ENCODE data around the gene BCAS3. TPM values are rescaled to one million over a fixed set of nuclear protein-coding genes. Genes with fewer than 3 reads are reported as not detected.

Gene BCAS3
- polyA plus RNA-seq, 1 donor from 2014 or later: 21.6 TPM

DNA sequence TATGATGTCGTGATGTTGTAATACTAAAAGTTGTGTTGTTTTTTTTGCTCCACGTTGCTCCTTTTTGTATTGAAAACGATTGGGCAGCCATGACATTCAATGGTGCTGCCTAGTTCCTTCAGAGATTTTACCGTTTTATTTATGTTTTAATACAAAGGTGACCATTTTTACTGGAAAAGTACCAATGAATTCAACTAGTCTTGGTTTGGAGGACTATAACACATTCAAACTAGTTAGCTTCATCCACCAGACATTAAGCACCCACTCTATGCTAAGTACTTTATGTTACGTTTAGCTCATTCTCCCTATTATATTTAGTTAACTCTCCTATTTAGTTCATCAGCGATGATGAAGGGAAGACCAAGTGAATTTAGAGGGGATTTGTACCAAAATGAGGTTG, 605.4 kb downstream of the BCAS3 start:
- Histone ChIP-seq H3K79me2 (replicated peaks; ENCODE audit: insufficient read depth, low read length) (no peaks in the 10 kb centered on the region), H3K27ac (ENCODE audit: low read length) (no peak overlapping the region), H3K9ac (ENCODE audit: low read length) (no peak overlapping the region), H2AFZ (ENCODE audit: low read depth, low read length) (no peak overlapping the region), H3F3A (ENCODE audit: insufficient read depth, low read length, poor library complexity, severe bottlenecking) (no peaks in the 10 kb centered on the region), H3K4me2 (ENCODE audit: low read length) (no peak overlapping the region), H4K20me1 (ENCODE audit: insufficient read depth) (no peaks in the 10 kb centered on the region), H3K9me2 (ENCODE audit: insufficient read depth, low read length) (no peaks in the 10 kb centered on the region), H3K36me3 (ENCODE audit: insufficient read depth, low read length) (no peaks in the 10 kb centered on the region), H3K27me3 (ENCODE audit: insufficient read depth, low read depth, low read length) (no peaks in the 10 kb centered on the region), H3K9me3 (ENCODE audit: low read length) (no peaks in the 10 kb centered on the region), H3K4me3 (ENCODE audit: low read length) (no peak overlapping the region)
- no peak for TF ChIP-seq RAD21 (conservative IDR thresholded peaks at IDR 0.05)
- no peak for TF ChIP-seq SMC3 (conservative IDR thresholded peaks at IDR 0.05; ENCODE audit: poor library complexity)
- TF ChIP-seq, protein P1, sequence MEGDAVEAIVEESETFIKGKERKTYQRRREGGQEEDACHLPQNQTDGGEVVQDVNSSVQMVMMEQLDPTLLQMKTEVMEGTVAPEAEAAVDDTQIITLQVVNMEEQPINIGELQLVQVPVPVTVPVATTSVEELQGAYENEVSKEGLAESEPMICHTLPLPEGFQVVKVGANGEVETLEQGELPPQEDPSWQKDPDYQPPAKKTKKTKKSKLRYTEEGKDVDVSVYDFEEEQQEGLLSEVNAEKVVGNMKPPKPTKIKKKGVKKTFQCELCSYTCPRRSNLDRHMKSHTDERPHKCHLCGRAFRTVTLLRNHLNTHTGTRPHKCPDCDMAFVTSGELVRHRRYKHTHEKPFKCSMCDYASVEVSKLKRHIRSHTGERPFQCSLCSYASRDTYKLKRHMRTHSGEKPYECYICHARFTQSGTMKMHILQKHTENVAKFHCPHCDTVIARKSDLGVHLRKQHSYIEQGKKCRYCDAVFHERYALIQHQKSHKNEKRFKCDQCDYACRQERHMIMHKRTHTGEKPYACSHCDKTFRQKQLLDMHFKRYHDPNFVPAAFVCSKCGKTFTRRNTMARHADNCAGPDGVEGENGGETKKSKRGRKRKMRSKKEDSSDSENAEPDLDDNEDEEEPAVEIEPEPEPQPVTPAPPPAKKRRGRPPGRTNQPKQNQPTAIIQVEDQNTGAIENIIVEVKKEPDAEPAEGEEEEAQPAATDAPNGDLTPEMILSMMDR (IDR thresholded peaks at IDR 0.05; ENCODE audit: poor library complexity, severe bottlenecking): no peak
- no peak for TF ChIP-seq TAF1 (IDR thresholded peaks at IDR 0.05; ENCODE audit: low read depth)
- no peak for TF ChIP-seq EZH2 (IDR thresholded peaks at IDR 0.05; ENCODE audit: borderline replicate concordance, insufficient read depth, low read length, poor library complexity, severe bottlenecking)
- no peak for TF ChIP-seq POLR2AphosphoS5 (IDR thresholded peaks at IDR 0.05)
- TF ChIP-seq MXI1 (conservative IDR thresholded peaks at IDR 0.05; ENCODE audit: poor library complexity, severe bottlenecking): no peak
- TF ChIP-seq EP300 (conservative IDR thresholded peaks at IDR 0.05; ENCODE audit: poor library complexity, severe bottlenecking): no peak
- TF ChIP-seq, protein P2, sequence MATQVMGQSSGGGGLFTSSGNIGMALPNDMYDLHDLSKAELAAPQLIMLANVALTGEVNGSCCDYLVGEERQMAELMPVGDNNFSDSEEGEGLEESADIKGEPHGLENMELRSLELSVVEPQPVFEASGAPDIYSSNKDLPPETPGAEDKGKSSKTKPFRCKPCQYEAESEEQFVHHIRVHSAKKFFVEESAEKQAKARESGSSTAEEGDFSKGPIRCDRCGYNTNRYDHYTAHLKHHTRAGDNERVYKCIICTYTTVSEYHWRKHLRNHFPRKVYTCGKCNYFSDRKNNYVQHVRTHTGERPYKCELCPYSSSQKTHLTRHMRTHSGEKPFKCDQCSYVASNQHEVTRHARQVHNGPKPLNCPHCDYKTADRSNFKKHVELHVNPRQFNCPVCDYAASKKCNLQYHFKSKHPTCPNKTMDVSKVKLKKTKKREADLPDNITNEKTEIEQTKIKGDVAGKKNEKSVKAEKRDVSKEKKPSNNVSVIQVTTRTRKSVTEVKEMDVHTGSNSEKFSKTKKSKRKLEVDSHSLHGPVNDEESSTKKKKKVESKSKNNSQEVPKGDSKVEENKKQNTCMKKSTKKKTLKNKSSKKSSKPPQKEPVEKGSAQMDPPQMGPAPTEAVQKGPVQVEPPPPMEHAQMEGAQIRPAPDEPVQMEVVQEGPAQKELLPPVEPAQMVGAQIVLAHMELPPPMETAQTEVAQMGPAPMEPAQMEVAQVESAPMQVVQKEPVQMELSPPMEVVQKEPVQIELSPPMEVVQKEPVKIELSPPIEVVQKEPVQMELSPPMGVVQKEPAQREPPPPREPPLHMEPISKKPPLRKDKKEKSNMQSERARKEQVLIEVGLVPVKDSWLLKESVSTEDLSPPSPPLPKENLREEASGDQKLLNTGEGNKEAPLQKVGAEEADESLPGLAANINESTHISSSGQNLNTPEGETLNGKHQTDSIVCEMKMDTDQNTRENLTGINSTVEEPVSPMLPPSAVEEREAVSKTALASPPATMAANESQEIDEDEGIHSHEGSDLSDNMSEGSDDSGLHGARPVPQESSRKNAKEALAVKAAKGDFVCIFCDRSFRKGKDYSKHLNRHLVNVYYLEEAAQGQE (IDR thresholded peaks at IDR 0.05; ENCODE audit: borderline replicate concordance): no peak

DNA sequence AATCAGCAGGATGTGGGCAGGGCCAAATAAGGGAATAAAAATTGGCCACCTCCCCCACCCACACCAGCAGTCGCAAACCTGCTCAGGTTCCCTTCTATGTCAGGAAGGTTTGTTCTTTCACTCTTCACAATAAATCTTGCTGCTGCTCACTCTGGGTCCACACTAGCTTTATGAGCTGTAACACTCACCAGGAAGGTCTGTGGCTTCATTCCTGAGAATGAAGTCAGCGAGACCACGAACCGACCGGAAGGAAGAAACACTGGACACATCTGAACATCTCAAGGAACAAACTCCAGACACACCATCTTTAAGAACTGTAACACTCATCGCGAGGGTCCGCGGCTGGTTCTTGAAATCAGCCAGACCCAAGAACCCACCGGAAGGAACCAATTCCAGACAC, 606.5 kb downstream of the BCAS3 start:
- H3K9ac ChIP-seq (ENCODE audit: low read length): no peak overlapping the region
- no peaks in the 10 kb centered on the region for H3K27me3 ChIP-seq (ENCODE audit: insufficient read depth, low read depth, low read length)
- H3K4me2 ChIP-seq (ENCODE audit: low read length): no peak overlapping the region
- no peak overlapping the region for H2AFZ ChIP-seq (ENCODE audit: low read depth, low read length)
- no peaks in the 10 kb centered on the region for H4K20me1 ChIP-seq (ENCODE audit: insufficient read depth)
- no peaks in the 10 kb centered on the region for H3K36me3 ChIP-seq (ENCODE audit: insufficient read depth, low read length)
- H3F3A ChIP-seq (ENCODE audit: insufficient read depth, low read length, poor library complexity, severe bottlenecking): no peaks in the 10 kb centered on the region
- no peaks in the 10 kb centered on the region for H3K79me2 ChIP-seq (replicated peaks; ENCODE audit: insufficient read depth, low read length)
- H3K4me3 ChIP-seq (ENCODE audit: low read length): no peak overlapping the region
- H3K9me3 ChIP-seq (ENCODE audit: low read length): no peaks in the 10 kb centered on the region
- no peaks in the 10 kb centered on the region for H3K9me2 ChIP-seq (ENCODE audit: insufficient read depth, low read length)
- no peak overlapping the region for H3K27ac ChIP-seq (ENCODE audit: low read length)
- no peak for TF ChIP-seq POLR2AphosphoS5 (IDR thresholded peaks at IDR 0.05)
- no peak for TF ChIP-seq SMC3 (conservative IDR thresholded peaks at IDR 0.05; ENCODE audit: poor library complexity)
- no peak for TF ChIP-seq TAF1 (IDR thresholded peaks at IDR 0.05; ENCODE audit: low read depth)
- TF ChIP-seq EP300 (conservative IDR thresholded peaks at IDR 0.05; ENCODE audit: poor library complexity, severe bottlenecking): no peak
- TF ChIP-seq, protein P2 (IDR thresholded peaks at IDR 0.05; ENCODE audit: borderline replicate concordance): no peak
- no peak for TF ChIP-seq RAD21 (conservative IDR thresholded peaks at IDR 0.05)
- TF ChIP-seq, protein P1 (IDR thresholded peaks at IDR 0.05; ENCODE audit: poor library complexity, severe bottlenecking): no peak
- no peak for TF ChIP-seq MXI1 (conservative IDR thresholded peaks at IDR 0.05; ENCODE audit: poor library complexity, severe bottlenecking)
- no peak for TF ChIP-seq EZH2 (IDR thresholded peaks at IDR 0.05; ENCODE audit: borderline replicate concordance, insufficient read depth, low read length, poor library complexity, severe bottlenecking)
